ENCODE results near the gene SNAPIN.

The SNAPIN gene

GRCh38 chr1:153646672-153647345 is 11.7 kb upstream of the SNAPIN start:
- no peak for TF ChIP-seq CTCF (IDR thresholded peaks at IDR 0.05; ENCODE audit: low read length, missing control alignments)

DNA sequence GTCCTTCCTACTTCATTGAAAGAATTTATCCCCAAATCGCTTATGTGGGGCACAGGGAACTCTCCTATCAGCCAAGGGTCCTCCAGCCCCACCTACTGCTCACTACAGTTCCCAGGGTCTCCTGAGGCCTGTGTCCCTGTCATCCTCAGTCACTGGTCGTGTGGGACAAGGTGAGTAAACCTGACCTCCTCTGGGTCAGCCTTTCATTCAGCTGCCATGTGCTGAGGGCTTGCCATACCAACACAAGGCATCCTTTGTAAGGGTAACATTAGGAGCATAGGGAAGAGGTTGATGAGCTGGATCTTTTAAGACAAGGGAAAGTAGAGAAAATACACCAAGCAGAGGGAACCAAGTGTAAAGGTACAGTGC is 11.2 kb upstream of the SNAPIN start:
- H3K4me3 ChIP-seq (replicated peaks; ENCODE audit: low read depth, low read length), result no peak overlapping the region
- no peak for DNase-seq (ENCODE audit: low read depth)
- no peak for TF ChIP-seq CTCF (IDR thresholded peaks at IDR 0.05; ENCODE audit: low read length, missing control alignments)

More at GRCh38 chr1:153646672-153647345, 11.7 kb upstream of the SNAPIN start:
- no peak overlapping the region for H3K4me3 ChIP-seq (replicated peaks; ENCODE audit: low read depth, low read length)
- no peak for DNase-seq (ENCODE audit: low read depth)

DNA sequence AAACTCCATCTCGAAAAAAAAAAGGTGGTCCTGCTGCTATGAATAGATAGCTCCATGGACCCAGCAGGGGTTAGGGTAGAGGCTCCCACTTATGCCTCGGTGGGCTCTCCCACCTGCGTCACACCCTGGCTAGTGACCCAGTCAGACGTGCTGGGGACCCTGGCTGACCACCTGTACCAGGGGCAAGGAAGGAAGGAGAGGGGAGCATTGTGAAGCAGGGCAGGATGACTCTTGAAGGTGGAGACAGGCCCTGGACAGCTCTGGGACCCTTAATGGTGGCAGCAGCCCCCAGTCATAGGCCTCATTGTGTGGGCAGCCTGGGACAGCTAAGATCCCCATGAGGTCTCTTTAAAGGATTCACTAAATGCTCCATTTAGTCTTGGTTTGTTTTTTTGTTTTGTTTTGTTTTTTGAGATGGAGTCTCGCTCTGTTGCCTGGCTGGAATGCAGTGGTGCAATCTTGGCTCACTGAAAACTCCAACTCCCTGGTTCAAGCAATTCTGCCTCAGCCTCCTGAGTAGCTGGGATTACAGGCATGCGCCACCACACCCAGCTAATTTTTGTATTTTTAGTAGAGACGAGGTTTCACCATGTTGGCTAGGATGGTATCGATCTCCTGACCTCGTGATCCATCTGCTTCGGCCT is 10.4 kb upstream of the SNAPIN start:
- no peak overlapping the region for H3K4me3 ChIP-seq (replicated peaks; ENCODE audit: low read depth, low read length)
- no peak for TF ChIP-seq CTCF (IDR thresholded peaks at IDR 0.05; ENCODE audit: low read length, missing control alignments)
- no peak for DNase-seq (ENCODE audit: low read depth)

DNA sequence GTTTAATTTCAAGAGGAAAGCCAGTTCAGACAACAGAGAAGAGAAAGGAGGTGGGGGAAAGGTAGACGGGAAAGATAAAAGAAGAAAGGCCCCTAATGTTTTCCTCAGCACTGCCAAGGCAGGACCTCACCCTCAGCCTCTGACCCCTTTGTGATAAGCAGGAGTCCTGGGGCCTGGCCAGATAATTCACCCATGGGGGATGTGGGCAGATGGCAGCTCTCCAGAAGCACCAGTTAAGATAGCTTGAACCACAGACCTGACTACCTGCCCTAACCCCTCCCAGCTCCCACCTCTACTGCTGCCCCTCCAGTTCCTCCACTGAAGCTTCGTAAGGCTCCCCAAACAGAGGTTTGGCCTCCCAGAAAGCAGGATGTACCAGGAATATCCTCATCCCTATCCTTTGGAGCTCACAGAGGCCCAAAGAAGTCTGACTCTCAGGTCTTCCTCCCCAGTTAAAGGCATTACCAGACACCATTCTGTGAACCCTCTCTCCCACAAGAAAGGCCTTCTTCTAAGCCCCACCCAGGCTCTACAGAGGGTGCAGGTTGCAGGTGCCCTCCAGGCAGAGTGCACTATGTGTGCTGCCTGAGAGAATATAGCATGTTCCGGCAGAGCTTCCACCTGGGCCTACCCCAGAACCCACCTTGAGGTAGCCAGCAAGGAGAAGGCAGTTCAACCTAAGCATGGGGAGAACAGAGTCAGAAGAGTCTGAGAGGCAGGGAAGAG is 9.2 kb upstream of the SNAPIN start:
- DNase-seq (ENCODE audit: low read depth), result no peak
- no peak for TF ChIP-seq CTCF (IDR thresholded peaks at IDR 0.05; ENCODE audit: low read length, missing control alignments)
- no peak overlapping the region for H3K4me3 ChIP-seq (replicated peaks; ENCODE audit: low read depth, low read length)

- H3K4me3 ChIP-seq (replicated peaks; ENCODE audit: low read depth, low read length), result no peak overlapping the region
- TF ChIP-seq CTCF (IDR thresholded peaks at IDR 0.05; ENCODE audit: low read length, missing control alignments), result no peak
- no peak for DNase-seq (ENCODE audit: low read depth)
Observed at GRCh38 chr1:153649863-153650235, 8.7 kb upstream of the SNAPIN start.

GRCh38 chr1:153651771-153652170 is 6.7 kb upstream of the SNAPIN start:
- TF ChIP-seq CTCF (IDR thresholded peaks at IDR 0.05; ENCODE audit: low read length, missing control alignments), result no peak
- DNase-seq (ENCODE audit: low read depth), result no peak

More at GRCh38 chr1:153651771-153652170, 6.7 kb upstream of the SNAPIN start:
- no peak overlapping the region for H3K4me3 ChIP-seq (replicated peaks; ENCODE audit: low read depth, low read length)
